NCI-H146 treated with DMSO at 0.1 percent for 48 hours (cell line): ENCODE data around the gene ZNF516.

ENCODE experiments used
- DNase-seq: peaks from one replicate; lab custom pipeline; 2025; ENCODE audit not compliant: unreplicated experiment; lab: John Stamatoyannopoulos, UW

ZNF516 gene

DNA sequence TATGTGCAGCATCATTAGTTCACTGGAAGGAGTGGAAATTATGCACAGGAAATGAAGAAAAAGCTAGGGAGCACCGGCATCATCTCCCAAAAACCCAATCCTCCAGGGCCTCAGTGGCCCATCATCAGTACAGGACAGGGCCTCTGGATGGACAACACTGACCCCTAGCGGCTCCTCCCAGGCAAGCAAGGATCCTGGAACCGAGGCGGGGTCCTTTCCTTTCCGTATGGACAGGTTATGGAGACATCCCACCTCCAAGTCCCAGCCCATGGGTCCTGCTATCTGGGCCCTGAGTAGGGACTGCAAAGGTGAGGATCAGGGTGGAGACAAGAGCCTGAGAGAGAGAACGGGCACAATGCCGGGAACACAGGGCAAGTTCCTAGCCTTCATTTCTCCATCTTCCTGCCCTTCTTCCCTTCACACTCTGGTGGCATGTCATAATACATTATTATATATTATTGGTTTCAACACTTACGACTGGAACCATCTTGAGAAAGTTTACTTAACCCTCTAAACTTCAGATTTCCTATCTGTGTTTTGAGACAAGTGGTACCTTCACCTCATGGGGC lies 68.2 kb downstream of the ZNF516 start:
- no peak for DNase-seq

DNA sequence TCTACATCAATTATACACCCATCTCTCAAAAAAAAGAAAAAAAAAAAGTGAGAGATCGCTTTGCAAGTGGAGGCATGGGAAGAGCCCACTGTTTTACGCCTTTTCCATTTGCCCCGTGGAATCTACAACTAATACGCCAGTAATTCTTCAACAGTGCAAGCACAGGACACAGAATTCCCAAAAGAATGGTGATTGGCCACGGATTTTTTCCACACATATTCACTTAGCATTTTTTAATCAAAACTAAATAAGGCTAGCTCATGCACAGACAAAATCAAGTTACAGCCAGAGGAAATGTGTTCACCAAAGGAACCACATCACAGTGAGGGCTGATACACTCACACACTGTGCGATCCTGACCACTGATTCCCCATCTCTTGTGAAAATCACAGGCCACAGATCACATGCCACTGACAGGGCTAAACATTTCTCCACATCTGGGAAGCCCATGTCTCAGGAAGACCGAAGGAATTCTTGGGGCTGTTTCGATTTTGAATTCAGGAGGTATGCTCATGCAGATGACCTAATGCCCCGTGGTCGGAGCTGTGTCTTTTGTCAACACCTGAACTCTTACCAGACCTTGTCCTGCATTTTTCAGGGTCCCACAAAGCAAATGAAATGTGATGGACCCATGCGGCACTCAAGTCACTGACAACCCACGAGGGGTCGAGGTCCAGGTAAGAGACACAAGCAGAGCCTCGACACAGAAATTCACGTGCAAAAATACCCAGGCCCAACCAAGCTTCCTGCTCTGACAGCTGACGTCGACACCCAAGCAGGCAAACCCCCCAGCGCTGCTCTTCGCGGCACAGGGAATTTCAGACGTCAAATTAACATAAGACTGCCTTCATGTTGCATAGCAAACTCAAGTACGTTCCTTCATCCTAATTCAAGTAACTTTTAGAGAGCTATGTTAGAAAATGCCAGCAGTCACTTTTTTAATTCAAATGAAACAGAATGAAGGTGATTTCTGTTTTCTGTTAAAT lies 69.6 kb downstream of the ZNF516 start:
- DNase-seq: no peak

DNA sequence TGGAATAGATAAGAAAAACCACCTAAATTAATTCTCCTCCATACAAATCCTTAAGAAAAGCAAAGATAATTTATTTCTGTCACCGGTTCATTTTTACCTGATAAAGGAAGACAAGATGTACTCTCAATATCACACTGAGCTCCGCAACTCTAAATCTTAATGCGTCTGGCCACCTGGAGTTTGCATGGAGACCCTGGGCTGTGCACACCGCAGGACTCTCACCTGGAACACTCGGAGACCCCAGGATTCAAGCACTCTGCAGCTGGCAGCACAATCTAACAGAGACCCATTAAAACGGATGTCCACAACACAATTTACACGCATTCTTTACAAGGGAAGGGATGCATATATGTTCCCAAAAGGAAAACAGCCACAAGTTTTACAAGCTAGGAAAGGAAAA lies 72.2 kb downstream of the ZNF516 start:
- no peak for DNase-seq

DNA sequence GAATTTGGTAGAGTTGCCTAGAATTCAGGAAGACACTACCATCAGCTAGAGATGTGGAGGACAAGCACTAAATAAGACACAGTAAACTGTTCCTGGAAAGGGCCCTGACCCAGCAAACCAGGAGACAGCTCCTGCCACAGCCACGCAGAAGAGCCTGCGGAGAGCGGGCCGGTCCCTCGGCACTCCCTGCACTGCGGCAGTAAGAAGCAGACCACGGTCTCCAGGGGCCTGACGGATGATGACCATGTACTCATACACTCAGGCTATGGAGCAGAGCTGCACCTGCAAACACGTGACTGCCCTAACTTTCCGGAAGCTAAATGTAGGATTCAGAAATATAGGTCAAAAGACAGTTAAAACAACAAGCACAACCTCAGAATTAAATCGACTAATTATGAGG lies 72.9 kb downstream of the ZNF516 start:
- DNase-seq: no peak

DNA sequence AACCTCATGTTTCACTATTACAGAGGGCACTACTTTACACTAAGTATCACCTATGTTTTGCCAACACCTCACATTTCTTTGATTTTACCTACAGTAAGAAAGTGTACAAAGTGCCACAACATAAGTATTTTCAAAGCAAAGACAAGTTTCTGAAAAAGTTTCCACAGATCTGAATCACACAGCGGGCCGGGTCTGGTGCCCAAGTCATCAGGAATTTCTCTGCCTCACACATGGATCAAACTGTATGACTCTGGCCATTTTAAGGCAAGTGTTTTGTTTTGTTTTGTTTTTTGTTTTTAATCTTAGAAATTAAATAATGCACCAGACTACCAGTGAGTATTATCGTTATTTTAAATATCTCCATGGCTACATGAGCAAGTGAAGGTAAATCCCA lies 73.4 kb downstream of the ZNF516 start:
- DNase-seq: no peak

DNA sequence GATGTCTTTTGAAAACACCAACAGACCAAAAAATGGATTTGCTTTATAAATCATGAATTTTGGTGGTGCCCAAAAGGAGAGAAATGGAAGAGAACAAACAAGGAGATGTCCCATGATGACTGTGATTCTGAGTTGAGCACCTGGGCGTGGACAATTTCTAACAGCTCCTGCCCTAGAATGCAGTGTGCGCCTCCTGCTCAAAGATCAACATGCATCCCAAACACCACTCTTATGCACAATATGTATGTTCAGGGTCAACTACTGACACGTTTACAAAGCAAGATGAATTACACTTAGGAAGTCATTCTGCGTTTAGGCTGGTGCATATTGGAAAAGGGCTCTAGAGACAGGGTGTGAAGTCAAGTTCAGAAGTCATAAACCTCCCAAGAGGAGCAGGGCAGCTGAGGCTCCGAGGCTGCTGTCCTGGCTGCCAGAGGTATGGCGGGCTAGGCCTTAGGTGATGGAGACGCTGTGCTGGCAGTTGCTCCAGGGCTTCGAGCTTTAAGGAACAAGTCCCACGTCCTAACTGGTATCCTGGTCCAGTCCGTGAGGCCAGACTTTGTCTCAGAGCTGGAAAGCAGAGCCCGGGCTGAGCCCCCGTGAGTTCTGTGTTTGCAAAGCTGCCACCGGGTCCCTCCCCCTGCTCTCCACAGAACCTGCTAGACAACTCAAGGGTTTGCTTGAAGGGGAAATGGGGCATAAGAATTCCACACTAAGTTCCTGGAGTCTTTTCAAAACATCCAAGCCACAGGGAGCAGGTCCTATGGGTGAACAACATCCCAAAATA lies 74.0 kb downstream of the ZNF516 start:
- DNase-seq: no peak

DNA sequence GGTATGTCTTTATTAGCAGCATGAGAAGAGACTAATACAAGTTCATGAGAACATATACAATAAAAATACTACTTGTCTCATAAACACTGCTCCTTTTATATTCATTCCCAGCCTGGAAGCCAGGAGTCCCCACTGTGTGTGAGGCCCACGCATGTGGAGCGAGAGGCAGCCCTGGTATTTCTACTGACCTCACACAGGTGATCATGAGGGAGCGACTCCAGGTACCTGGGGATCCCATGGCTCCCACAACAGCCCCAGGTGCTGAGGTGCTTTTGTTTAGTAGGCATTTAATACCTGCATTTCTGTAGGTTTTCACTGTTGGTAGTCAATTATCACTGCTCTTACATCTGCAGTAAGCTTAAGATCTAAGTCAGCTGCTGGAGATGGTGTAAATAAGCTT lies 75.2 kb downstream of the ZNF516 start:
- no peak for DNase-seq

DNA sequence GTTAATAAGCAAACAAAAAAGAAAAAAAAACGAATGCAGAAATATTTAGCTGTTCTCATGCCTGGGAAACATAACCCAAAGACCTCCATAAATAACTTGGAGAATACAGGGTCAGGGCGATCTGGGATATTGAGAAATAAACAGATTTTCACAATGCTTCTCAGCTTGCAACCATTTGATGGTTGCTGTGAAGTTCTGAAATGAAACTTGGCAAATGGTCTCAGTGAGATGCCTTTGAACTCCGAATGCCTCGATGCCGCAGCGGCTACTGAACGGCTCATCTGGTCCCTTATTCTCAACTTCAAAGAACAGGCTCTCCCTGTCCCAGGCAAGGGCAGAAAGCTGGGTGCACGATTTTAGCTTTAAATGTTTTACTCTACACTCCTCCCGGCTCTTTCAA lies 78.1 kb downstream of the ZNF516 start:
- no peak for DNase-seq

DNA sequence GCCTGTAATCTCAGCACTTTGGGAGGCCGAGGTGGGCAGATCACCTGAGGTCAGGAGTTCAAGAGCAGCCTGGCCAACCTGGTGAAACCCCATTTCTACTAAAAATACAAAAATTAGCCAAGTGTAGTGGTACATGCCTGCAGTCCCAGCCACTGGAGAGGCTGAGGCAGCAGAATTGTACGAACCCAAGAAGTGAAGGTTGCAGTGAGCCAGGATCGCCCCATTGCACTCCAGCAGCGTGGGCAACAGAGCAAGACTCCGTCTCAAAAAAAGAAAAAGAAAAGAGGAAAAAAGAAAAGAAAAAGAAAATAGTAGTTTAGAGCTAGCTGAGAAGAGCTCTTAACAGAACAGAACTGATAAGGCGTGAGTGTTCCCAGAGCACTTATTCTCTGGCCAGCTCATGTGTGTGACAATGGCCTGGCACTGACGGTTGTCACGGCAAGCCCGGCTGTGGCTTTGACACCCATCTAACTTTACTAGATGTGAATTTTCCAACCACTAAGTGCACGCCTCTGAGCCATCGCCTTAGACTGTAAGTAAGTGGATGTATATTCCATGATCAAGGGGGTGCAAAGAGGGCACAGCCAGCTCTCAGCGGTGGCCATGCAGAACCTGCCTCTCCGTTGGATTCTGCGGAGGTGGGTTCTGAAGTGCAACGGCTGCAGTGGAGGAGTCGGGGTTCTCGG lies 80.0 kb downstream of the ZNF516 start:
- no peak for DNase-seq

DNA sequence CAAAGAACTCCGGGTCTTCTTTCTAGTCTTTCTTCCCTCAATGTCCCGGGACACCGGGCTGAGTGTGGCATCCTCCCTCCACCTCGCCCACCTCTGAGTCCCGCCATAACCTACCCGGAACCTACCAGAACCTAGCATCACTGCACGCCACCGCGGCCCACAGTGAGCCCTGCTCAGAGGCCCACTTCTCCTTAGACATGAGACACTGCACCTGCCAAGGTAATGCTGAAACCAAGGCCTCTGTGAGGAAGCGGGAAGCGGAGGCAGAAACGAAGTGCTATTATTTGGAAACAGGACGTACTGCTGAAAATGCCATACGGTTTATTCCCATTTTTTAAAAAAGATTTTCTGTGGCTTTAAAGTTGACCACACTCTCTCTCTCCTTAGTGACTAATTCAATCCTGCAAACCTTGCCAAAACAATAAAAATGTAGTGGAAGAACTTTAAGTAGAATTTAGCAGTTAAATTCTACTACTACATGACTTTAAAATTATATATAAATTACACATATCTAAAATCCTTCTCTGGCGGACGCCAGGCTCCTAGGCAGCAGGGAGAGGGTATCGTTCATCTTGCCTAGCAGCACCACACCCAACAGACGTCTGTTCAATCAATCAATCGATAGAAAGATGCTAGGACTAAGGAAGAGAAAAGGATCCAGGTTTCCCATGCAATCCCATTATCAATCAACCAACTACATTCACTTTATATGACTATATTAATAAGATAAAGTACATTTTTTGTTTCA lies 82.0 kb downstream of the ZNF516 start:
- DNase-seq: no peak

DNA sequence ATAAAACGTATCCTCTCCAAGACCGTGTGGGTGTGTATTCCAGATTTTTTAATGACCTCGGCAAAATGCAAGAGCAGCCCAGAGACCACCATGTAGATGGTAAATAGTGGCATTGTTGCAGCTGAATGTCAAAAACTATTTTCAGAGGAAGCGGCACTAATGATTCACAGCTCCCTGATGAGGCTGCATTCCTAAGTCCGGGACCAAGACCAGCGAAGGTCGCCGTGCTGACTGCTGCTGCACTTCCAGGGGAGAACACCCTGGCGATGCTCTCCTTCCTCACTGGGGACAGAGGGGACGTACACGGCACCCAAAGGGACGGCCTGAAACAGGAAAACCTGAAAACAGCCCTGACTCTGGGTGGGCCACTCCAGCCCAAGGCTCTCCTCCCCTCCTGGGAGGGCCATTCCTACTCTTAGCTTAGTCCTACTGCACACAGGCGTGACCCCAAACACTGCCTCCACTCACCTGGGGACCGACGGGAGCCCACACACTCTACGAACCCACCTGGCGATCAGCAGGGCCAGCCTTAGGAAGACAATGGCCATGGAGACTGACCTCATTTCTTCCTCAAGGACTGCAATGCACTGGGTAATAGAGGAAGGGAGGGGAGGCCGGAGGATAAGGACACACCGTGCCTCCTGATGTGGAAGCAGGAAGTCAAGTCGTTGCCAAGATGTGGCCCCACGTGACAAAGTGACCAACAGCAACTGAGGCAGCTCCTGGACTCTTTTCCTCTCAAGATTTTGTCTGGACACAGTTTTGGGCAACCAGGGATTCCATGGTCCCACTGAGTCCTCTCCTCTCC lies 82.8 kb downstream of the ZNF516 start:
- DNase-seq: no peak

DNA sequence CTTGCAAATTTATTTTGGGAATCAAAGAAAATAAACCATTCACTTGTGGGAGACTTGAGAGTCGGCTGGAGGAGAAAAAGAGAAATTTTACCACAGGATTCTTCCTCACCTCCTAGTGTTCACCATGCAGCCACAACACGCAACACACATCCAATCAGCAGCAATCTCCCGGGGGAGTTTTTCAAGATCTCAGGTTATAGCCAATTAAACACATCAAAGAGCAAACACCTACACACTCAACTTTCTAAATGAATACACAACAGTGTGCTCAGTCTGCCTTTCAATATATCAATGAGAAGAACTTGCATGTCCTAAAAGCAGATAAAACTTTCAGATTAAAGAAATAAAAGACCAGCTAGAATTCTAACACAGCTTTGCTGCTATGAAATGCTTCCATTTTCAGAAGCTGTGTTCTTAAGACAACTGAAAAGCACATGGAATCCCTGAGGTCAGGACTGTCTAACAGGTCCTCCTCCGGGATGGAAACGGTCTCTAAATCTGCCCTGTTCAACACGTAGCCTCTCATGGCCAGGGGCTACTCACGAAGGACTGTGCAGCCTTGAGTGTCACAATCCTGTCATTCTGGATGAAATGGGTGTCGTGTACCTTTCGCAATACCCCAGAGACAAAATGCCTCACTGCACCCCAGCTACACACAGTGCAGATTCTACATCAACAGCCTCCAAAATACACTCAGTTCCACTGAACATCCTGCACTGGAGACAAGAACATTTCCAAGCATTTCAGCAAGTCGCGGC lies 84.2 kb downstream of the ZNF516 start:
- DNase-seq: no peak

DNA sequence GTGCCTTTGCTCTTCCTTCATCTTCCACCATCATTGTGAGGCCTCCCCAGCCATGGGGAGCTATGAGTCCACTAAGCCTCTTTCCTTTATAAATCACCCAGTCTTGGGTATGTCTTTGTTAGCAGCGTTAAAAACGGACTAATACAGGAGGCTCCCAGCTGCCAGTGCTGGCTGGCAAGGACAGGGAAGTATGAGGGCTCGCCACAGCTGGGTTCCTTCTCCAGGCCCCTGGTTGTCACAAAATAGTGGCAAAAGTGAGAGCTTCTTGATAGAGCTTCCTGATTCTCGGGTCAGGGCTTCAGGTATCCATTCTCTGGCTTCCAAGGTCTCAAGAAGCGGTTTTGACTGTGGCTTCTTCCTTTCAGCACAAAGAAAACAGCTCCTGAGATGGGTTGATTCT lies 85.0 kb downstream of the ZNF516 start:
- no peak for DNase-seq

DNA sequence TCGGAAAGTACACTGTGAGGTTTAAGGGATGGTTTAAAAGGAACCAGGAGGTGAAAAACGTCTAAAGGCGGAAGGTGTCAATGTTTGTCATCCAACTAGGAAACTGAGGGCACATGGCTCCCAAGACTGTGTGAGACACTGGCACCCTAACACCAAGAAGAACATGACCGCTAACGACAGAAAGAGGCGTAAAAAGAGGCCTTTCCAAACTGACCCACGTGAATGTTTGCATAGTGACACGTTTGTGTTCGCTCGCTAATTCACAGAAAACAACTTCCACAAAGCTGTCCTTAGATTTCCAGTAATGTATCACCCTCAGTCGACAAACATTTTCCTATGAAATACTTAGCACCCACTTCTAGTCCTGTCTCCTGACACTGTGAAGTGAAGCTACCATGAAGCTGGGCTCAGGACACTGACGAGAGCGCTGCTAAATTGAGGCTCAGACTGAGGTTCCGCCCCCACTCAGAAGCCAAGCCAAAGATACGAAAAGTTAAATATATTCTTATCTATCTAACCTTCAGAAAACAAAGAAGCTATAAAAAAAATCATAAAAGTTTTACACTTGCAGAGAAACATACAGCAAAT lies 86.5 kb downstream of the ZNF516 start:
- DNase-seq: no peak

DNA sequence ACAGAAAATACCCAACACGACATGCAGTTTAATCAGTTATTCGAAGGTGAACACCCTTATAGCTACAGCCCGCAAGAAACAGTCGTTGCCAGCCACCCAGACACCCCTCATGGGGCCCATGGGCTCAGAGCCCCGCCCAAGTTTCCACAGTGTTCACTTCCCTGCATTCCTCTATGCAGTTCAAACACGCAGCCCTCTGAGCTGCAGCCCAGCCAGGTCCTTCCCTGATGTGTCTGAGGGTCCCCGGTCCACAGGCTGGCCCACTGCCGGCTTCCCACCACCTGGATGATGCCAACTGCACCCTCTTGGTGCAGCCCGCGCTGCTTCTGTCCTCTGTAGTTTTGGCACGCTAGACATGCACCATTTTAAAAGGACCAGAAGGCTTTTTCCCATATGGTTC lies 87.4 kb downstream of the ZNF516 start:
- no peak for DNase-seq

DNA sequence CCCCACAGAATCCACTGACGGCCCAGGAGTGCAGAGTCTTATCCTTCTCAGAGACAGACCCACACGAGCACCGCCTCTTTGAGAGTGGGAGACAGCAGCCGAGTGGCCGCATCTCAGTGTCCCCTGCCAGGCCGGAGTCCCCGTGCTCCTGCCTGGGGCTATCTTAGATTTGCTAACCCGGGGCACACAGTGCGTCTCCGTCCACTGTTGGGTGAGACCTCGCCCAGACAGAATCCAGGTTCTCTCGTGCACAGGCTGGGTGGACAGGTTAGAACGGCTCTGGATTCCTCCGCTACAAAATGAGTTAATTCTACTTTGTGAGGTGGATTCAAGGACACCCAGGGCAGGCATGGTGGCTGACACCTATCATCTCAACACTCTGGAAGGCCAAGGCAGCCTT lies 88.3 kb downstream of the ZNF516 start:
- no peak for DNase-seq

DNA sequence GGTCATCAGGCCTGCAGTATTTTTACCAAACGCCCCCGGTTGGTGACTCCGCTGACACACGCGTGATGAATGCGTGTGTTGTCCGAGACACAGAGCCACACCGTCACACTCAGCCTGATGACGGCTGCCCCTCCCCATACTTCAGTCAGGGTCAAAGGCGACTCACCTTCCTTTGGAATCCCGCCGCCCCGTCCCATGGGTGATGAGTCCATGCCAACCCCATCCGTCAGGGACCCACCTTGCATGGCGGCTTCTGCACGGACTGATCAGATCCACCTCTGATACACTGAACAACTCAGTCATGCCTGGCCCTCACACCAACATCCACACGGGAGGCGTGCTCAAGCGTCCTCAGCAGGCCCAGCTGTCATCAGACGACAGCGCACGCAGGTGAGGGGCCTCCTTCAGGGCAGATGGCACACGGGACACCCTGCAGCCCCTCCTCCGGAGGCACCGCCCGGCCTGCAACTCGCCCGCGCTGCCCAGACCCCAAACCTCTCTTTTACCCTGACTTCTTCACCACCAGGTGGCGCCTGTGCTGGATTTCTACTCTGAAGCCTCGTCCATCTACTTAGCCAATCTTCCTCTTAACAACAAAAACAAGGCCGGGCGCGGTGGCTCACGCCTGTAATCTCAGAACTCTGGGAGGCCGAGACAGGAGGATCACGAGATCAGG lies 89.2 kb downstream of the ZNF516 start:
- DNase-seq: peak; percentile 31

DNA sequence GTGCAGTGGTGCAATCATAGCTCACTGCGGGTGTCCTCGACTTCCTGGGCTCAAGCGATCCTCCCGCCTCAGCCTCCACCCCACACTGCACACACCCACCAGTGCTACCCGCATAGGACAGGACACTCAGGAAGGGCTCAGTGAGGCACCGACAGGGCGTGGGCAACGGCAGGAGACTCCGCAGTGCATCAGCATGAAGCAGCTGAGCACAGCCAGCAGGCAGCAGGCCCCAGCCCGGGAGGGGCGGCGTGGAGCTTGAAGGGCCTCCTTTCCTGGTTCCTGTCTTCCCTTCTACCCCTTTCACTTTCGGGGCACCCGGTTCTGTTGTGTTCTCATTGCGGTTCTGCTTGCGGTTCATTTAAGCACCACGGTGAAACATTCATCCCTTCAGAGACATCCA lies 89.8 kb downstream of the ZNF516 start:
- no peak for DNase-seq
